Measurements from ENCODE around the gene KLHL33. TPM values are rescaled to one million over a fixed set of nuclear protein-coding genes. Genes with fewer than 3 reads are reported as not detected.

The KLHL33 gene
- polyA plus RNA-seq, 3 donors, result 0.04 TPM; not detected in 2

DNA sequence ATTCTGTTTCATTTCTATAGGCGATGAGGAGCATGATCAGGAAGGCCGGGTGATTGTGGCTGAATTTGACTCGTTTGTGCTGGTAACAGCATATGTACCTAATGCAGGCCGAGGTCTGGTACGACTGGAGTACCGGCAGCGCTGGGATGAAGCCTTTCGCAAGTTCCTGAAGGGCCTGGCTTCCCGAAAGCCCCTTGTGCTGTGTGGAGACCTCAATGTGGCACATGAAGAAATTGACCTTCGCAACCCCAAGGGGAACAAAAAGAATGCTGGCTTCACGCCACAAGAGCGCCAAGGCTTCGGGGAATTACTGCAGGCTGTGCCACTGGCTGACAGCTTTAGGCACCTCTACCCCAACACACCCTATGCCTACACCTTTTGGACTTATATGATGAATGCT is 21.0 kb upstream of the KLHL33 start:
- Histone ChIP-seq H4K20me1 (ENCODE audit: insufficient read depth, low read length) (peaks cover 30% of the 10 kb centered on the region), H3K4me1 (ENCODE audit: control insufficient read depth in 1 of 2, insufficient read depth in 2 of 2, low read length in 2 of 2) (peaks cover 63 to 73% of the 10 kb centered on the region in 2 donors), H3K27ac (ENCODE audit: low read depth in 1 of 2, low read length in 2 of 2) (peak overlapping the region; percentile 43 to 94), H3K79me2 (ENCODE audit: insufficient read depth, low read length) (peaks cover 73% of the 10 kb centered on the region), H3K9ac (ENCODE audit: insufficient read depth, low read length, poor library complexity, severe bottlenecking) (no peak overlapping the region), H3K36me3 (replicated peaks in 1 of 2; ENCODE audit: control insufficient read depth in 1 of 2, insufficient read depth in 2 of 2, low read length in 2 of 2) (peaks cover 40 to 46% of the 10 kb centered on the region in 2 donors), H3K27me3 (ENCODE audit: control insufficient read depth in 2 of 2, insufficient read depth in 2 of 2, low read length in 2 of 2) (no peaks in the 10 kb centered on the region), H3K9me3 (replicated peaks in 1 of 2; ENCODE audit: control insufficient read depth in 1 of 2, insufficient read depth in 1 of 2, low read length in 2 of 2) (no peaks in the 10 kb centered on the region), H3K4me2 (replicated peaks; ENCODE audit: extremely low read depth, low read length, poor library complexity, severe bottlenecking) (peak overlapping the region; percentile 80), H2AFZ (ENCODE audit: insufficient read depth, low read depth, low read length, poor library complexity, severe bottlenecking) (no peak overlapping the region), H3K4me3 (replicated peaks in 1 of 3; ENCODE audit: low read depth in 2 of 3, low read length in 3 of 3) (no peak overlapping the region)
- H3K27me3 Mint-ChIP-seq (ENCODE audit: low read depth in 3 of 3), result peaks cover 0 to 2% (median 0%) of the 10 kb centered on the region in 3 donors
- WGBS (ENCODE audit: insufficient coverage), result 1% methylated on average over 11 of the region's 13 CpGs
- no peak overlapping the region for H3K4me3 Mint-ChIP-seq
- peak in 2 of 3 donors; percentile 25 to 49 for DNase-seq
- H3K36me3 Mint-ChIP-seq, result peaks cover 40 to 44% of the 10 kb centered on the region in 2 donors
- peaks cover 8% of the 10 kb centered on the region for H3K4me1 Mint-ChIP-seq
- H3K27ac Mint-ChIP-seq, result peak overlapping the region in 2 of 7 donors; percentile 77 to 79
- peaks cover 0 to 2% (median 0%) of the 10 kb centered on the region in 7 donors for H3K9me3 Mint-ChIP-seq
- intact Hi-C loops (cut with micrococcal nuclease), result loop anchor here (5.0 to 10.0 kb wide), 2 partner anchors 112 to 805 kb away; partner anchors contain the start of gene PARP2 (in 2 of the 2)
- no peak for TF ChIP-seq CTCF (IDR thresholded peaks at IDR 0.05)

DNA sequence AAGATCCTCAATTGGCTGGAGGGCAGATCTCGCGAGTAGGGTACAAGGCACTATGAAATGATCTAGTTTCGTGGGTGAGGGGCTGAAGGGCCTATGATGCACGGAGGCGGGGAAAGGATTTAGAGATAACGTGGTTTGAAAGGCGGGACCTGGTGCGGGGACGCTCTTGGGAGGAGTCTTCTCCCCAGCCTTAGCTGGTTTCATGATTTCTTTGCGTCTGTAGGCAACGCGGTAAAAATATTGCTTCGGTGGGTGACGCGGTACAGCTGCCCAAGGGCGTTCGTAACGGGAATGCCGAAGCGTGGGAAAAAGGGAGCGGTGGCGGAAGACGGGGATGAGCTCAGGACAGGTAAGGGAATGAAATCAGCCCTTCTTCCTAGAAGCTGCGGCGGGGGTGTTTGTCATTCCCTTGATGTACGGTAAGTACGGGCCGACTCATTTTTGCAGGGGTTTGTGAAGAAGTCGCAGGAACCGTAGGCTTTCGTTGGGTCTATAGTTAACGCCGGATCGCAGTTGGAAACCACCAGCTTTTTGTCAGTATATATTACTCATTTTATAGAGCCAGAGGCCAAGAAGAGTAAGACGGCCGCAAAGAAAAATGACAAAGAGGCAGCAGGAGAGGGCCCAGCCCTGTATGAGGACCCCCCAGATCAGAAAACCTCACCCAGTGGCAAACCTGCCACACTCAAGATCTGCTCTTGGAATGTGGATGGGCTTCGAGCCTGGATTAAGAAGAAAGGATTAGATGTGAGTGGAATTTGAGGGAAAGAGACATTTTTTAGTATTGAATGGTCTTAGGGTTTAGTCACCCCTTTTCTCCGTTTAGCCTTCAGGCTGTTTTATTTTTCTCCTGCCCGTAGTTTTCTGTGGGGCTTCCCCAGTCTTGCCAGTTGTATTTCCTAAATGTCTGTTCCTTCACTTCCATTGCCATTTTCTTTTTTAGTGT is 19.7 kb upstream of the KLHL33 start:
- no peaks in the 10 kb centered on the region for H3K27me3 Mint-ChIP-seq (ENCODE audit: low read depth in 3 of 3)
- no peaks in the 10 kb centered on the region for H3K9me3 ChIP-seq (replicated peaks in 1 of 2; ENCODE audit: control insufficient read depth in 1 of 2, insufficient read depth in 1 of 2, low read length in 2 of 2)
- no peaks in the 10 kb centered on the region for H3K27me3 ChIP-seq (ENCODE audit: control insufficient read depth in 2 of 2, insufficient read depth in 2 of 2, low read length in 2 of 2)
- H3K27ac ChIP-seq (ENCODE audit: low read depth in 1 of 2, low read length in 2 of 2), result peak overlapping the region; percentile 85 to 94
- under 1% methylated on average over 27 of the region's 39 CpGs for WGBS (ENCODE audit: insufficient coverage)
- TF ChIP-seq CTCF (IDR thresholded peaks at IDR 0.05), result no peak
- H3K9ac ChIP-seq (ENCODE audit: insufficient read depth, low read length, poor library complexity, severe bottlenecking), result peak overlapping the region; percentile 79
- H3K4me1 Mint-ChIP-seq, result peaks cover 5% of the 10 kb centered on the region
- peaks cover 52 to 57% of the 10 kb centered on the region in 2 donors for H3K36me3 ChIP-seq (replicated peaks in 1 of 2; ENCODE audit: control insufficient read depth in 1 of 2, insufficient read depth in 2 of 2, low read length in 2 of 2)
- H3K9me3 Mint-ChIP-seq, result no peaks in the 10 kb centered on the region
- no peak overlapping the region for H3K4me3 Mint-ChIP-seq
- H3K79me2 ChIP-seq (ENCODE audit: insufficient read depth, low read length), result peaks cover 70% of the 10 kb centered on the region
- H4K20me1 ChIP-seq (ENCODE audit: insufficient read depth, low read length), result peaks cover 29% of the 10 kb centered on the region
- peak overlapping the region; percentile 80 for H3K4me2 ChIP-seq (replicated peaks; ENCODE audit: extremely low read depth, low read length, poor library complexity, severe bottlenecking)
- H3K27ac Mint-ChIP-seq, result no peak overlapping the region
- intact Hi-C loops (cut with micrococcal nuclease), result loop anchor here (5.0 to 10.0 kb wide), 2 partner anchors 111 to 807 kb away; partner anchors contain the start of gene PARP2 (in 2 of the 2)
- peaks cover 61 to 67% of the 10 kb centered on the region in 2 donors for H3K4me1 ChIP-seq (ENCODE audit: control insufficient read depth in 1 of 2, insufficient read depth in 2 of 2, low read length in 2 of 2)
- H2AFZ ChIP-seq (ENCODE audit: insufficient read depth, low read depth, low read length, poor library complexity, severe bottlenecking), result peak overlapping the region; percentile 90
- H3K4me3 ChIP-seq (replicated peaks in 1 of 3; ENCODE audit: low read depth in 2 of 3, low read length in 3 of 3), result peak overlapping the region; percentile 55 to 84 (median 79)
- H3K36me3 Mint-ChIP-seq, result peaks cover 50 to 54% of the 10 kb centered on the region in 2 donors
- DNase-seq, result peak in 1 of 3 donors; percentile 54
